GM18858 (cell line): ENCODE data around the gene MAPKAP1.

Source experiments
- ATAC-seq: cut with Tn5 transposase; IDR thresholded peaks from one replicate; pipeline ENCODE4 v1.9.1; 2021; ENCODE audit not compliant: unreplicated experiment

The MAPKAP1 gene

GRCh38 chr9:125706651-125707471, at the start of gene MAPKAP1:
TSS of gene MAPKAP1 (minus strand) at chr9:125707208. CDS start at chr9:125672574, 34,634 bp downstream.
- ATAC-seq, result peak; percentile 78

GRCh38 chr9:125756518-125756917, 49.5 kb upstream of the MAPKAP1 start:
- ATAC-seq, result no peak

GRCh38 chr9:125755340-125755739, 48.3 kb upstream of the MAPKAP1 start:
- no peak for ATAC-seq

GRCh38 chr9:125754096-125754495, 47.1 kb upstream of the MAPKAP1 start:
- no peak for ATAC-seq

- no peak for ATAC-seq
These were observed 45.1 kb upstream of the MAPKAP1 start for GRCh38 chr9:125752070-125752628.

GRCh38 chr9:125750627-125751011, 43.6 kb upstream of the MAPKAP1 start:
- no peak for ATAC-seq

- no peak for ATAC-seq
These were observed 43.1 kb upstream of the MAPKAP1 start for GRCh38 chr9:125749951-125750626.

- no peak for ATAC-seq
These were observed 42.4 kb upstream of the MAPKAP1 start for GRCh38 chr9:125749287-125749935.

- no peak for ATAC-seq
These were observed 41.6 kb upstream of the MAPKAP1 start for GRCh38 chr9:125748446-125749099.

- ATAC-seq, result no peak
These were observed 40.9 kb upstream of the MAPKAP1 start for GRCh38 chr9:125747765-125748445.

GRCh38 chr9:125747053-125747764, 40.2 kb upstream of the MAPKAP1 start, which contains the start of gene PBX3:
TSS of gene PBX3 (plus strand) at chr9:125747373.
- ATAC-seq, result peak; percentile 4

GRCh38 chr9:125746774-125747052, 39.7 kb upstream of the MAPKAP1 start:
- ATAC-seq, result no peak

GRCh38 chr9:125746017-125746773, 39.2 kb upstream of the MAPKAP1 start:
- peak; percentile 61 for ATAC-seq

- no peak for ATAC-seq
These were observed 38.6 kb upstream of the MAPKAP1 start for GRCh38 chr9:125745682-125746016.

- ATAC-seq, result no peak
These were observed 38.0 kb upstream of the MAPKAP1 start for GRCh38 chr9:125745018-125745417.

- ATAC-seq, result no peak
These were observed 37.6 kb upstream of the MAPKAP1 start for GRCh38 chr9:125744616-125745015.

GRCh38 chr9:125743682-125744428, 36.8 kb upstream of the MAPKAP1 start:
- ATAC-seq, result no peak

GRCh38 chr9:125742657-125743056, 35.6 kb upstream of the MAPKAP1 start:
- ATAC-seq, result no peak

- ATAC-seq, result no peak
These were observed 32.4 kb upstream of the MAPKAP1 start for GRCh38 chr9:125739436-125739835.
